Liver (tissue), 9 donors: ENCODE results near the gene TRIM26. TPM values are rescaled to one million over a fixed set of nuclear protein-coding genes. Genes with fewer than 3 reads are reported as not detected.

ENCODE experiments used
- DNase-seq: peaks from one replicate; pipeline ENCODE4 v3.0.0-alpha.2; 2017; ENCODE audit warnings: low spot score
- H3K27ac ChIP-seq, 2 donors: one replicate each; pipeline ENCODE4 v1.7.0; 2013; ENCODE audit warnings: inconsistent platforms in 2 of 2, low read length in 2 of 2, control low read depth in 1 of 2, low read depth in 1 of 2, mild to moderate bottlenecking in 1 of 2
- H3K27me3 ChIP-seq, 4 donors: one replicate each; pipeline versions ENCODE4 v1.6.1 to v1.7.0; 2013; ENCODE audit warnings: low read length in 3 of 4, inconsistent platforms in 1 of 4, mild to moderate bottlenecking in 1 of 4, moderate library complexity in 1 of 4; ENCODE audit not compliant: control insufficient read depth in 4 of 4, insufficient read depth in 4 of 4
- H3K36me3 ChIP-seq, 4 donors: one replicate each; pipeline versions ENCODE4 v1.6.1 to v1.7.0; 2013; ENCODE audit warnings: low read length in 3 of 4, mild to moderate bottlenecking in 3 of 4, low read depth in 1 of 4, moderate library complexity in 1 of 4; ENCODE audit not compliant: control insufficient read depth in 4 of 4, insufficient read depth in 3 of 4
- H3K4me1 ChIP-seq, 4 donors: one replicate each; pipeline versions ENCODE4 v1.6.1 to v1.7.0; 2013; ENCODE audit warnings: low read length in 3 of 4, mild to moderate bottlenecking in 3 of 4, moderate library complexity in 1 of 4; ENCODE audit not compliant: control insufficient read depth in 4 of 4, insufficient read depth in 4 of 4
- H3K4me3 ChIP-seq, 3 donors: one replicate each; pipeline versions ENCODE4 v1.6.1 to v1.7.0; 2013; ENCODE audit warnings: low read length in 3 of 3, control low read depth in 1 of 3, low read depth in 1 of 3, mild to moderate bottlenecking in 1 of 3
- H3K9ac ChIP-seq, 2 donors: one replicate each; pipeline ENCODE4 v1.7.0; 2013; ENCODE audit warnings: low read length in 2 of 2, mild to moderate bottlenecking in 2 of 2, moderate library complexity in 2 of 2, control low read depth in 1 of 2, low read depth in 1 of 2
- H3K9me3 ChIP-seq, 4 donors: one replicate each; pipeline versions ENCODE4 v1.6.1 to v1.7.0; 2013; ENCODE audit warnings: low read length in 3 of 4; ENCODE audit not compliant: control insufficient read depth in 4 of 4
- ATF3 ChIP-seq: IDR thresholded peaks from 2 replicates; pipeline ENCODE4 v1.6.1; 2016; ENCODE audit warnings: antibody characterized with exemption
- CTCF ChIP-seq: fragments of 150-350 bp; IDR thresholded peaks from 2 replicates; pipeline ENCODE4 v1.5.1; 2017; ENCODE audit warnings: improper control_type of control experiment, low read depth, low read length; ENCODE audit not compliant: missing input control
- EGR1 ChIP-seq, 2 donors: IDR thresholded peaks; 2 replicates each; pipeline ENCODE4 v1.6.1; 2016 to 2018; ENCODE audit warnings: antibody characterized with exemption in 2 of 2, low read depth in 2 of 2
- FOXA1 ChIP-seq: IDR thresholded peaks from 2 replicates; pipeline ENCODE4 v1.6.1; 2016; ENCODE audit warnings: antibody characterized with exemption
- GABPA ChIP-seq, 2 donors: IDR thresholded peaks in 1 of 2; conservative IDR thresholded peaks in 1 of 2; 2 replicates each; pipeline ENCODE4 v1.6.1; 2016; ENCODE audit warnings: antibody characterized with exemption in 2 of 2, mild to moderate bottlenecking in 1 of 2, moderate library complexity in 1 of 2
- HNF4A ChIP-seq, 2 donors: conservative IDR thresholded peaks; 2 replicates each; pipeline ENCODE4 v1.6.1; 2016; ENCODE audit warnings: antibody characterized with exemption in 2 of 2, mild to moderate bottlenecking in 2 of 2
- JUND ChIP-seq, 2 donors: IDR thresholded peaks; 2 replicates each; pipeline ENCODE4 v1.6.1; 2016; ENCODE audit warnings: antibody characterized with exemption in 2 of 2
- MAX ChIP-seq: IDR thresholded peaks from 2 replicates; pipeline ENCODE4 v1.6.1; 2016; ENCODE audit warnings: antibody characterized with exemption
- NR2F2 ChIP-seq: IDR thresholded peaks from 2 replicates; pipeline ENCODE4 v1.6.1; 2016; ENCODE audit warnings: antibody characterized with exemption
- RAD21 ChIP-seq, 2 donors: IDR thresholded peaks; 2 replicates each; pipeline ENCODE4 v1.6.1; 2016; ENCODE audit warnings: antibody characterized with exemption in 2 of 2, mild to moderate bottlenecking in 2 of 2
- REST ChIP-seq: IDR thresholded peaks from 2 replicates; pipeline ENCODE4 v1.6.1; 2016; ENCODE audit warnings: antibody characterized with exemption, mild to moderate bottlenecking
- RXRA ChIP-seq, 2 donors: IDR thresholded peaks; 2 replicates each; pipeline ENCODE4 v1.6.1; 2017 to 2018; ENCODE audit warnings: antibody characterized with exemption in 2 of 2, mild to moderate bottlenecking in 1 of 2
- TAF1 ChIP-seq: conservative IDR thresholded peaks from 2 replicates; pipeline ENCODE4 v1.6.1; 2016; ENCODE audit warnings: antibody characterized with exemption, mild to moderate bottlenecking
- ZBTB33 ChIP-seq: IDR thresholded peaks from 2 replicates; pipeline ENCODE4 v1.6.1; 2016; ENCODE audit warnings: antibody characterized with exemption
- WGBS: extraction: QIAGEN DNeasy Blood & Tissue Kit; methylation state at CpG from one replicate; pipeline ENCODE4 v1.1.7; 2013; 5-methylcytosine and 5-hydroxymethylcytosine counted together
- polyA plus RNA-seq, 2 donors: library from polyadenylated mRNA; stranded (reverse) in 1 of 2; unstranded in 1 of 2; fragments of 200-250 nt in 1 of 2; fragments of >200 nt in 1 of 2; fragmentation: Nextera tagmentation in 1 of 2; extraction: Ambion mirVana in 1 of 2; gene quantifications; one replicate each; pipeline versions ENCODE4 v1.2.1 to v1.2.3, GENCODE V29; 2013 to 2015
- total RNA-seq, 2 donors: library from RNA; depleted of rRNA; stranded (reverse); fragments of >200 nt; gene quantifications; one replicate each; pipeline ENCODE4 v1.2.3, GENCODE V29; 2014
- donor health status: healthy.
- donor health status: healthy.
- donor health status: healthy.
- donor health status: healthy.
- donor health status: healthy.

The TRIM26 gene
- total and polyA plus RNA-seq, 4 donors: 14.9 to 50.1 (median 23.9) TPM

GRCh38 chr6:30260036-30260504 is 46.9 kb upstream of the TRIM26 start:
- 18% methylated on average over 40 of the region's 40 CpGs for WGBS
- DNase-seq: no peak
- Histone ChIP-seq H3K4me3 (peak overlapping the region; percentile 68 to 89 (median 72)), H3K27me3 (no peaks in the 10 kb centered on the region), H3K9ac (peak overlapping the region in 1 of 2 donors; percentile 58), H3K27ac (no peak overlapping the region), H3K36me3 (no peaks in the 10 kb centered on the region), H3K9me3 (no peaks in the 10 kb centered on the region), H3K4me1 (peaks cover 2 to 14% (median 6%) of the 10 kb centered on the region in 4 donors)
- no peak for TF ChIP-seq FOXA1
- no peak for TF ChIP-seq GABPA (IDR thresholded peaks at IDR 0.05 in 1 of 2, conservative IDR thresholded peaks at IDR 0.05 in 1 of 2)
- TF ChIP-seq HNF4A (conservative IDR thresholded peaks at IDR 0.05): no peak

- H3K4me1 ChIP-seq: peaks cover 2 to 14% (median 6%) of the 10 kb centered on the region in 4 donors
- no peaks in the 10 kb centered on the region for H3K9me3 ChIP-seq
- H3K36me3 ChIP-seq: no peaks in the 10 kb centered on the region
- TF ChIP-seq CTCF (peak; percentile 15), EGR1 (IDR thresholded peaks at IDR 0.05; ENCODE audit: low read depth in 2 of 2) (no peak), RXRA (IDR thresholded peaks at IDR 0.05) (no peak), ZBTB33 (no peak), NR2F2 (no peak), REST (no peak), ATF3 (no peak), MAX (no peak), FOXA1 (no peak), TAF1 (no peak), HNF4A (conservative IDR thresholded peaks at IDR 0.05) (no peak), JUND (IDR thresholded peaks at IDR 0.05) (no peak), RAD21 (IDR thresholded peaks at IDR 0.05) (peak; percentile 30 to 57)
- H3K27ac ChIP-seq: no peak overlapping the region
- H3K9ac ChIP-seq: peak overlapping the region in 1 of 2 donors; percentile 58
- WGBS: 3% methylated on average over 56 of the region's 56 CpGs
- H3K27me3 ChIP-seq: no peaks in the 10 kb centered on the region
- DNase-seq: peak; percentile 59
- H3K4me3 ChIP-seq: peak overlapping the region; percentile 68 to 89 (median 72)
Measured at GRCh38 chr6:30259140-30260035, 46.2 kb upstream of the TRIM26 start.
